HG03565 (cell line): Measurements from ENCODE around the gene OR2A12.
A peak's percentile ranks its signal among the peaks of the same experiment; 100 is the strongest.
"Not testable (repeated sequence)": the region's sequence is repeated elsewhere in the genome, so short reads cannot be mapped to it uniquely, and the experiment has no call there.

Experiments
- ATAC-seq: cut with Tn5 transposase; IDR thresholded peaks from one replicate; pipeline ENCODE4 v1.9.1; 2021; ENCODE audit warnings: mild to moderate bottlenecking, moderate library complexity; ENCODE audit not compliant: unreplicated experiment

The OR2A12 gene

DNA sequence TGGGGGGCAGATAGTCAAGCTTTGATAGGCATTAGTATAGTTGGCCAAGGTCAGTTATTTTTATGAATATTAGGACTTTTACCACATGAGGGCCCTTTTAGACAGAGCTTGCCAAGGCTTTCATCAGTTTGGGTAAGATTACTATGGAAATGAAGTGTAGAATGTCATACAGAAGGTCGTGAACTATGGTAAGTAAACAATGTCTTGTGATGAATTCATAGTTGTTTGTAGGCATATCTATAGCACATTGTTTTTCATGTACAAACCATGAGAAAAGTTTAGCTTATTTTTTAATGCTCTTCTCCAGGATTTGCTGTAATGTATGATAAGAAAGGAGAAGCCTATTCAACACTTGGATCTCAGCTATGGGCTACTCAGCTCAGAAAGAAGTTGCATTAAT, 27.6 kb downstream of the OR2A12 start:
- no peak for ATAC-seq

DNA sequence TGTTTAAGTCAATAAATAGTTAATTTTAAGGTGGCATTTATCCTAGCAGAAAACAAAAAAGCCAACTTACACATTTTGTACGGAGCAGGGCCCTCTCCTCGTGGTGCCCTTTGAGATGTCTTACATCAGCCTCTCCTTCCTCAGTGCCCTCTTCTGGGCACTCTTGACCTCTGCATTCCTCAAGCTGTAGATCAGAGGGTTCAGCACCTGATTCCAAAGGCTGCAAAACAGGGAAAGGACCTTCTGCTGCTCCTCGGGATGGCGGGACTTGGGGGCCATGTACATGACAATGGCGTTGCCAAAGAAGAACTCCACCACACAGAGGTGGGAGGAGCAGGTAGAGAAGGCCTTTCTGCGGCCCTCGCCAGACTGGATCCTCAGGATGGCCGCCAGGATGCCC, 32.3 kb downstream of the OR2A12 start:
- no peak for ATAC-seq

- ATAC-seq, result no peak
These were observed 36.8 kb downstream of the OR2A12 start, which contains the start of gene OR2A14 for GRCh38 chr7:144122876-144123275. Gene OR2A14, plus strand, starts transcription at chr7:144123176. Its CDS starts 5,937 bp downstream, at chr7:144129113.

DNA sequence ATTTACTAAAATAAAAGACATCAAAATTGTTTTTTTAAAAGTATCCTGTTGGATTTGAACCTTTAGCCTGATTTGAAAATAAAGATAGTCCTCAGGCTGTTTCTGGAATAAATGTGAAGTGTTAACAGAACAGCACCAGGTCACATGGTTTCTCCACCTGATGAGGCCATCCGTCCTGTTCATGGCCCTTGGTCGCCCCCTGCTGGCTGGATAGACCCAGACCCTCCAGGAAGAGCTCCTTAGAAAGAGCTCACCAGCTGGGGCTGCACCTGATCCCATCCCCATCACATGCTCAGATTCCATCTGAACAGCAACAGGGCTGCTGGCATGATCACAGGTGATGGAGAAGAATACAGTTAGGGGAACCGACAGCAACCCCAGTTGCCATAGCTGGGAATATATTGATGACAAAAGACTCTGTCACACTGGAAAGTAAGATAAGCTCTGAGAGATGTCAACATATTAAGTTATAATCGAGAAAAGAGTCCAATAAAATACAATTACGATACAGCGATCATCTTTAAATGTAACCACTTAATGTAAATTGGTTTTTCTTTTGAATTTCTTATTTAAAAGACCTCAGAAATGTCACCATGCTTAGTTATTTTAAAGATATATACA, 41.7 kb downstream of the OR2A12 start:
- ATAC-seq, result peak; percentile 97

DNA sequence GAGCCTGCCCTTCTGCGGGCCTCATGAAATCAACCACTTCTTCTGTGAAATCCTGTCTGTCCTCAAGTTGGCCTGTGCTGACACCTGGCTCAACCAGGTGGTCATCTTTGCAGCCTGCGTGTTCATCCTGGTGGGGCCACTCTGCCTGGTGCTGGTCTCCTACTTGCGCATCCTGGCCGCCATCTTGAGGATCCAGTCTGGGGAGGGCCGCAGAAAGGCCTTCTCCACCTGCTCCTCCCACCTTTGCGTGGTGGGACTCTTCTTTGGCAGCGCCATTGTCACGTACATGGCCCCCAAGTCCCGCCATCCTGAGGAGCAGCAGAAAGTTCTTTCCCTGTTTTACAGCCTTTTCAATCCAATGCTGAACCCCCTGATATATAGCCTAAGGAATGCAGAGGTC, 43.5 kb downstream of the OR2A12 start:
- not testable (repeated sequence) for ATAC-seq

DNA sequence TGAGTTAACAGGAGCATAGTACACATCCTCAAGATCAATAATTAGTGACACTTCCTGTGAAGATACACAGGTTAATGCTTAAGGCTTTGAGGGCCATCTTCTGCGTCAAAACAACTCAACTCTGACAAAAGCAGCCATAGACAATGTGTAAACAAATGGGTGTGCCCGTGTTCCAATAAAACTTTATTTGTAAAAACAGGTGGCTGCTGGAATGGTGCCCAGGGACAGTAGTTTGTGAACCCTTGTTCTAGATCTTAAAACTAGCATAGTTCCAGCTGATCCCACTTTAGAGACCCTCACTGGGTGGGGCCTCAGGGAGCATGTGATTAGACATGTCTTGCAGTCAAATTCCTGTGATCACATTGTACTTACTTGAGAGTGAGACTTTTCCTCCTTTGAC, 44.7 kb downstream of the OR2A12 start:
- ATAC-seq, result no peak

GRCh38 chr7:144132262-144132661, 46.2 kb downstream of the OR2A12 start:
- ATAC-seq, result no peak

DNA sequence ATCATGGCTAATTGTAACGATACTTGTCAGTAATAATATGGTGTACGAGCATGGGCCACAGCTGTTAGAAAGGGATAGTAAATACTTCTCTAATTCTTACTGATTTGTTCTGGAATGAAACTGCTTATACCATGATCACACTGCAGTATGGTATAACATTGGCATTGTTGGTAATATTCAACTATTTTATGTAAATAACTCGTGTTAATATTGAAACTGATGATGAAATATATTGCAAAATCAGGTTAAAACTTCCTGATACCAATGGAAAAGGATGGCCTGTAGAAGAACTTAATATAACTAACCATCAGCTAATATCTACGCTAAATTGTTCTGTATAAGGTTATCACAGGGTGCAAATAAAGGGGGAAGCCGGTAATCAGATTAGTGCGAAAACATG, 47.2 kb downstream of the OR2A12 start:
- ATAC-seq, result no peak

GRCh38 chr7:144134116-144134515, 48.0 kb downstream of the OR2A12 start:
- ATAC-seq, result no peak

- no peak for ATAC-seq
These were observed 51.4 kb downstream of the OR2A12 start for GRCh38 chr7:144137501-144137900.

- no peak for ATAC-seq
These were observed 56.1 kb downstream of the OR2A12 start for GRCh38 chr7:144142187-144142586.

- no peak for ATAC-seq
These were observed 58.3 kb downstream of the OR2A12 start for GRCh38 chr7:144144426-144144825.

- no peak for ATAC-seq
These were observed 62.2 kb downstream of the OR2A12 start for GRCh38 chr7:144148224-144148827.
